Measurements from ENCODE around the gene SF1.

DNA sequence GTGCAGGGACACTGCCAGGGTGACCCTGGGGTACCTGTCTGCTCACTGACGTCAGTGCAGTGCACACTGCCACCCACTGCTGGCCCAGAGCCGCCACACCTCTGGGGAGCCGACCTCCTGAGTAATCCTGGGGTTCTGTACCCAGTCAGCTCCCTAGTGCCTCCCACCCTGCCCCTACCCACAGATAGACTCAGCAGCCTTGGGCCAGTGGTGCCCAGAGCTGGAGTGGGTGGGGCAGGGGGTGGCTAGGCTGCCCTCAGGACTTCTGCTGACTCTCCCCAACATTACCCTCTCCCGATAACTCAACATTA lies 61.1 kb downstream of the SF1 start:
- TF ChIP-seq CTCF (conservative IDR thresholded peaks at IDR 0.05) (no peak), ZFX (IDR thresholded peaks at IDR 0.05) (no peak)

All from C4-2B (cell line).